Mesendoderm (in vitro differentiated cells): ENCODE measurements around the gene PAK5.

Experiments used
- DNase-seq: peaks from one replicate; pipeline ENCODE4 v3.0.0; 2013
- H2AK5ac ChIP-seq: 2 replicates; pipeline ENCODE4 v1.6.1; 2013; ENCODE audit warnings: low read length, inconsistent platforms
- H2BK120ac ChIP-seq: 2 replicates; pipeline ENCODE4 v1.6.1; 2013; ENCODE audit warnings: low read depth, mild to moderate bottlenecking, low read length, moderate library complexity, mixed read lengths
- H2BK15ac ChIP-seq: replicated peaks from 2 replicates; pipeline ENCODE4 v1.6.1; 2013; ENCODE audit warnings: low read depth, mild to moderate bottlenecking, moderate library complexity
- H2BK5ac ChIP-seq: 2 replicates; pipeline ENCODE4 v1.6.1; 2013; ENCODE audit warnings: low read length, inconsistent platforms
- H3K18ac ChIP-seq: 2 replicates; pipeline ENCODE4 v1.6.1; 2013; ENCODE audit warnings: mild to moderate bottlenecking, low read length, mixed read lengths
- H3K23ac ChIP-seq: one replicate; pipeline ENCODE4 v1.6.1; 2013; ENCODE audit warnings: low read length
- H3K27ac ChIP-seq: 2 replicates; pipeline ENCODE4 v1.5.1; 2013; ENCODE audit warnings: low read depth, mild to moderate bottlenecking, inconsistent platforms, low read length, moderate library complexity
- H3K27me3 ChIP-seq: 2 replicates; pipeline ENCODE4 v1.6.1; 2013; ENCODE audit warnings: low read length, control low read depth, mild to moderate bottlenecking, inconsistent platforms; ENCODE audit not compliant: insufficient read depth, poor library complexity
- H3K36me3 ChIP-seq: 2 replicates; pipeline ENCODE4 v1.6.1; 2013; ENCODE audit warnings: low read length, inconsistent platforms; ENCODE audit not compliant: control insufficient read depth, insufficient read depth
- H3K4ac ChIP-seq: one replicate; pipeline ENCODE4 v1.6.1; 2013; ENCODE audit warnings: low read depth, mild to moderate bottlenecking, low read length, moderate library complexity
- H3K4me1 ChIP-seq: 2 replicates; pipeline ENCODE4 v1.6.1; 2013; ENCODE audit warnings: low read depth, low read length, inconsistent platforms; ENCODE audit not compliant: control insufficient read depth
- H3K4me2 ChIP-seq: 2 replicates; pipeline ENCODE4 v1.6.1; 2013; ENCODE audit warnings: low read length
- H3K4me3 ChIP-seq: 2 replicates; pipeline ENCODE4 v1.5.1; 2013; ENCODE audit warnings: mild to moderate bottlenecking, low read length
- H3K56ac ChIP-seq: one replicate; pipeline ENCODE4 v1.6.1; 2013; ENCODE audit warnings: low read length
- H3K79me1 ChIP-seq: 2 replicates; pipeline ENCODE4 v1.6.1; 2013; ENCODE audit warnings: low read length, inconsistent platforms
- H3K79me2 ChIP-seq: 2 replicates; pipeline ENCODE4 v1.6.1; 2013; ENCODE audit warnings: mild to moderate bottlenecking, low read length; ENCODE audit not compliant: control insufficient read depth, insufficient read depth
- H3K9ac ChIP-seq: 2 replicates; pipeline ENCODE4 v1.6.1; 2013; ENCODE audit warnings: low read length, inconsistent platforms
- H4K5ac ChIP-seq: one replicate; pipeline ENCODE4 v1.6.1; 2013; ENCODE audit warnings: low read length
- H4K8ac ChIP-seq: one replicate; pipeline ENCODE4 v1.6.1; 2013; ENCODE audit warnings: low read depth, mild to moderate bottlenecking, control low read depth, low read length, moderate library complexity
- WGBS: extraction: QIAGEN DNeasy Blood & Tissue Kit; methylation state at CpG from one replicate; pipeline ENCODE4 v1.1.7; 2013; ENCODE audit warnings: low lambda C conversion rate, missing lambda C conversion rate; ENCODE audit not compliant: insufficient coverage; ENCODE audit errors: extremely low coverage; 5-methylcytosine and 5-hydroxymethylcytosine counted together

PAK5 gene

DNA sequence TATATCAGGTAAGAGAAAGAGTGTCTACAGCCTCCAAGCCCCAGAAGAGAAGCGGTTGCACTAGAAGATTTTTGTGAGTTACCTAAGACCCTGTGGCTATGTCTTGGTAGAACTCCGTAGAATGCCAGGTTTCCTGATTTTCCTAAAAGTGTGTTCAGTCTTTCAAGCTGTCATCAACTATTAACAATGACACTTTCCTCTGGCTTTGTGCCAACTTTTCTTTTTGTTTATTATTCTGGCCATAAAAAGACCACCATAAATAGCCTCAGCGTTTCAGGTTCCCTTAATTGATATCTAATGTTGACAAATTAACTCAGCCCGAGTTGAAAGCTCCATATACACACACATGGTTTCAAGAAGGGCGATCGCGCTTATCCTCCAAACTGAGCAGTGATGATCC is 1.2 kb downstream of the PAK5 start:
- Histone ChIP-seq H3K79me2 (no peaks in the 10 kb centered on the region), H3K18ac (no peak overlapping the region), H3K36me3 (no peaks in the 10 kb centered on the region), H3K4me2 (no peak overlapping the region), H3K27ac (no peak overlapping the region), H3K27me3 (peaks cover 6% of the 10 kb centered on the region), H2AK5ac (no peak overlapping the region), H3K4me3 (no peak overlapping the region), H3K4ac (no peak overlapping the region), H3K56ac (no peak overlapping the region), H2BK120ac (no peak overlapping the region), H4K8ac (no peak overlapping the region), H3K79me1 (no peaks in the 10 kb centered on the region), H2BK5ac (no peak overlapping the region), H4K5ac (no peak overlapping the region), H2BK15ac (no peak overlapping the region), H3K4me1 (peaks cover 4% of the 10 kb centered on the region), H3K9ac (no peak overlapping the region), H3K23ac (no peak overlapping the region)
- WGBS, result no CpG with 5 or more reads among the region's 7 CpGs
- DNase-seq, result no peak

DNA sequence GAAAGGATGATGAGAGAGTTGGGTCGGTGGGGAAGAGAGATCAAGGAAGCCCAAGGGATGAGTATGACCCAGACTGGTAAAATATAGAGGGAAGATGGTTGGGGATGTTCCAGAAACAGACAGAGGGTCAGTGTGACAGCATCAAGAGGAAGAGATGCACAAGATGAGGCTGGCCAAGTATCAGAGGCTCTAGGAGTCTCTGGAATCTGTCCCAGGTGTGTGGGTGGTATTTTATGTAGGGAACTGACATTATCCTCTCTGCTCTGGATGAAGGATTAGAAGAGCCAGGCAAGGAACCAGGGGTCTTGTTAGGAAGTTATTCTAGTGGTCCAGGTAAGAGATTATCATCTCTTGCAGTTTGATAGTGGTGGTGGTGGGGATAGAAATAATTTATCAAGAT is 3.6 kb downstream of the PAK5 start:
- H3K27ac ChIP-seq, result no peak overlapping the region
- no peak overlapping the region for H3K4me2 ChIP-seq
- H4K8ac ChIP-seq, result no peak overlapping the region
- no peak overlapping the region for H3K4me3 ChIP-seq
- no peak for DNase-seq
- H3K4me1 ChIP-seq, result peaks cover 4% of the 10 kb centered on the region
- H2AK5ac ChIP-seq, result no peak overlapping the region
- no peak overlapping the region for H3K4ac ChIP-seq
- H2BK120ac ChIP-seq, result no peak overlapping the region
- H3K23ac ChIP-seq, result no peak overlapping the region
- no peak overlapping the region for H2BK5ac ChIP-seq
- H3K79me1 ChIP-seq, result no peaks in the 10 kb centered on the region
- H3K18ac ChIP-seq, result no peak overlapping the region
- H3K36me3 ChIP-seq, result no peaks in the 10 kb centered on the region
- H4K5ac ChIP-seq, result no peak overlapping the region
- H3K56ac ChIP-seq, result no peak overlapping the region
- H3K79me2 ChIP-seq, result no peaks in the 10 kb centered on the region
- WGBS, result no CpG with 5 or more reads among the region's 1 CpG
- H3K9ac ChIP-seq, result no peak overlapping the region
- H2BK15ac ChIP-seq, result no peak overlapping the region
- peaks cover 6% of the 10 kb centered on the region for H3K27me3 ChIP-seq

- Histone ChIP-seq H3K79me1 (no peaks in the 10 kb centered on the region), H2AK5ac (no peak overlapping the region), H3K27me3 (no peaks in the 10 kb centered on the region), H4K8ac (no peak overlapping the region), H2BK120ac (no peak overlapping the region), H3K4me2 (no peak overlapping the region), H3K4ac (no peak overlapping the region), H3K4me3 (no peak overlapping the region), H2BK5ac (no peak overlapping the region), H3K56ac (no peak overlapping the region), H2BK15ac (no peak overlapping the region), H3K27ac (no peak overlapping the region), H3K18ac (no peak overlapping the region), H3K9ac (no peak overlapping the region), H3K36me3 (no peaks in the 10 kb centered on the region), H4K5ac (no peak overlapping the region), H3K4me1 (no peaks in the 10 kb centered on the region), H3K79me2 (no peaks in the 10 kb centered on the region), H3K23ac (no peak overlapping the region)
- no CpG with 5 or more reads among the region's 5 CpGs for WGBS
- DNase-seq, result peak; percentile 29
These were observed 7.8 kb downstream of the PAK5 start for GRCh38 chr20:9831032-9831431.

DNA sequence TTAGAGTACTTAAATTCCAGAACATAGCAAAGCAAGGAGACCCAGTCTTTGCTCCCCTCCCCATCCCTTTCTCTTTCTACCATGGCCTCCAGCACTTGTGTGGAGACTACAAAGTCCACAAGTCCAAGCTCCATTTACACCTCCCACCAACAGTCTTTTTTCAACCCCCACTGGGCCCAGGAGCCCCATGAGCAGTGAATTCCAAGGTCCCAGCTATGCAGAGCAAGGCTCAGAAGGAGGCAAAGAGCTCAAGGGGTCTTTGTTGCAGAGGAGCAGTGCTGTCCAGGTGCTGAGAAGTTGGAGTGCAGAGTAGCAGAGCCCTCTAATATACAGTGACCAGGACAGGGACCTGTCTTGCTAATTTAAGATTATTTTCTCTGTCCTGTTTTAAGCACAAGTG is 9.0 kb downstream of the PAK5 start:
- H4K8ac ChIP-seq, result no peak overlapping the region
- no peak overlapping the region for H2BK120ac ChIP-seq
- H3K4me3 ChIP-seq, result no peak overlapping the region
- H3K9ac ChIP-seq, result no peak overlapping the region
- H3K27ac ChIP-seq, result no peak overlapping the region
- no peak overlapping the region for H3K4ac ChIP-seq
- no peak overlapping the region for H2BK5ac ChIP-seq
- DNase-seq, result peak; percentile 65
- H3K18ac ChIP-seq, result no peak overlapping the region
- H3K4me2 ChIP-seq, result no peak overlapping the region
- H2BK15ac ChIP-seq, result no peak overlapping the region
- H3K79me2 ChIP-seq, result no peaks in the 10 kb centered on the region
- no peaks in the 10 kb centered on the region for H3K27me3 ChIP-seq
- no peaks in the 10 kb centered on the region for H3K36me3 ChIP-seq
- no peak overlapping the region for H4K5ac ChIP-seq
- no peaks in the 10 kb centered on the region for H3K79me1 ChIP-seq
- no peak overlapping the region for H2AK5ac ChIP-seq
- H3K56ac ChIP-seq, result no peak overlapping the region
- no peak overlapping the region for H3K23ac ChIP-seq
- no peaks in the 10 kb centered on the region for H3K4me1 ChIP-seq

DNA sequence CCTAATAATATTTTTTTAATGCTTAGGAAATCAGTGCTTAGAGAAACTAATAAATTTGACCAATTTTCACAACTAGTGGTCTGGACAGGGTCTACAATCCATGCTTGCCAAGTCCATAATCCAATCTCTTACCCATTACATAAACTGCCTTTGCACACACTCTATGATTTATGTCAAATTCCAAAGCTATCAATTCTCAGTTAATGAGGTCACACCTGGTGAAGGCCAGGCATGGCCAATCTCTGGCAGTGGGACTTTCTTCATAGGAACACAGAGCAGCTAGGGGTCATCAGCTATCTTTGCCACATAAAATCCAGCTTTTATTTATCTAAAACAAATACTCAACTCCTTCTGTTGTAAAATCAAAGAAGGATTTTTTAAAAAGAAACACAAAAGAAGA is 21.2 kb downstream of the PAK5 start:
- H3K4me2 ChIP-seq, result no peak overlapping the region
- no peak overlapping the region for H3K9ac ChIP-seq
- no peak overlapping the region for H2AK5ac ChIP-seq
- no peak overlapping the region for H4K8ac ChIP-seq
- H3K4ac ChIP-seq, result no peak overlapping the region
- no peaks in the 10 kb centered on the region for H3K27me3 ChIP-seq
- H2BK120ac ChIP-seq, result no peak overlapping the region
- no peaks in the 10 kb centered on the region for H3K79me1 ChIP-seq
- H3K4me3 ChIP-seq, result no peak overlapping the region
- H3K23ac ChIP-seq, result no peak overlapping the region
- no peak overlapping the region for H3K18ac ChIP-seq
- no peak overlapping the region for H2BK5ac ChIP-seq
- H3K56ac ChIP-seq, result no peak overlapping the region
- H3K4me1 ChIP-seq, result no peaks in the 10 kb centered on the region
- H4K5ac ChIP-seq, result no peak overlapping the region
- H2BK15ac ChIP-seq, result no peak overlapping the region
- H3K36me3 ChIP-seq, result no peaks in the 10 kb centered on the region
- no peak overlapping the region for H3K27ac ChIP-seq
- DNase-seq, result no peak
- no peaks in the 10 kb centered on the region for H3K79me2 ChIP-seq

GRCh38 chr20:9815632-9816031 is 23.2 kb downstream of the PAK5 start:
- no peaks in the 10 kb centered on the region for H3K36me3 ChIP-seq
- no peak overlapping the region for H3K23ac ChIP-seq
- no peak overlapping the region for H2BK15ac ChIP-seq
- H3K4ac ChIP-seq, result no peak overlapping the region
- no peaks in the 10 kb centered on the region for H3K79me1 ChIP-seq
- H2BK5ac ChIP-seq, result no peak overlapping the region
- no peak overlapping the region for H3K27ac ChIP-seq
- H4K8ac ChIP-seq, result no peak overlapping the region
- DNase-seq, result no peak
- no peak overlapping the region for H2BK120ac ChIP-seq
- no peak overlapping the region for H3K9ac ChIP-seq
- no peaks in the 10 kb centered on the region for H3K4me1 ChIP-seq
- H3K27me3 ChIP-seq, result no peaks in the 10 kb centered on the region
- no peak overlapping the region for H3K4me3 ChIP-seq
- no peaks in the 10 kb centered on the region for H3K79me2 ChIP-seq
- H3K56ac ChIP-seq, result no peak overlapping the region
- H4K5ac ChIP-seq, result no peak overlapping the region
- no peak overlapping the region for H2AK5ac ChIP-seq
- no peak overlapping the region for H3K18ac ChIP-seq
- no peak overlapping the region for H3K4me2 ChIP-seq
